K562 (cell line): ENCODE measurements around the gene BCL2L13. TPM values are rescaled to one million over a fixed set of nuclear protein-coding genes. Genes with fewer than 3 reads are reported as not detected.

Experiments
- ATAC-seq: fragments of 200-7000 bp; cut with Tn5 transposase; 3 replicates; pipeline ENCODE4 v1.9.1; 2020; ENCODE audit warnings: moderate library complexity
- BruUV-seq: library from RNA; stranded (reverse); fragments of 400-500 nt; replicated peaks from 2 replicates; lab custom pipeline; 2021; lab: Mats Ljungman, UMichigan
- CTCF ChIA-PET: fragments of 300-600 bp; formaldehyde crosslinking; extraction: SDS; loops from one replicate; lab custom pipeline; 2021; ENCODE audit warnings: low intra/inter-chr PET ratio; lab: Yijun Ruan, JAX
- POLR2A ChIA-PET: fragments of 300-600, 350-650 bp; sonication (Branson Sonifier 250); formaldehyde crosslinking; extraction: SDS; loops from one replicate; lab custom pipeline; 2021; ENCODE audit warnings: antibody characterized with exemption, inconsistent platforms; lab: Yijun Ruan, JAX
- DNase-seq, 4 experiments: peaks; one replicate each; pipeline versions ENCODE4 v3.0.0 to v3.0.0-alpha.2; 2011 to 2018; ENCODE audit warnings: low spot score in 3 of 4, mixed read lengths in 3 of 4; ENCODE audit errors: extremely low read depth in 1 of 4
- FAIRE-seq: peaks from 2 replicates; lab custom pipeline; 2011; peaks lifted over from hg19 to GRCh38; lab: Jason Lieb, UNC
- H2AFZ ChIP-seq: 2 replicates; pipeline ENCODE4 v1.6.0; 2011; ENCODE audit warnings: low read depth, low read length, control low read depth, inconsistent platforms
- H3K27ac ChIP-seq: fragments of 200-600 bp; 3 replicates; pipeline ENCODE4 v1.8.0; 2011; ENCODE audit warnings: low read depth, mild to moderate bottlenecking, control low read depth, inconsistent platforms, low read length, moderate library complexity, mixed read lengths; ENCODE audit errors: extremely low read depth
- H3K27me3 ChIP-seq, 2 experiments: fragments of 300-600 bp in 1 of 2; 2 replicates in 1 of 2; 3 replicates in 1 of 2; pipeline versions ENCODE4 v1.6.0 to v1.8.0; 2011; ENCODE audit warnings: inconsistent platforms in 2 of 2, low read length in 2 of 2, mild to moderate bottlenecking in 1 of 2, mixed read lengths in 1 of 2, moderate library complexity in 1 of 2; ENCODE audit not compliant: control insufficient read depth in 2 of 2, insufficient read depth in 2 of 2
- H3K36me3 ChIP-seq: fragments of 300-600 bp; 3 replicates; pipeline ENCODE4 v1.8.0; 2011; ENCODE audit warnings: mild to moderate bottlenecking, low read length, inconsistent platforms; ENCODE audit not compliant: control insufficient read depth, insufficient read depth
- H3K4me1 ChIP-seq, 2 experiments: fragments of 200-600 bp in 1 of 2; replicated peaks in 1 of 2; 2 replicates in 1 of 2; 3 replicates in 1 of 2; pipeline versions ENCODE4 v1.5.1 to v1.8.0; 2011; ENCODE audit warnings: inconsistent platforms in 2 of 2, low read length in 2 of 2, mild to moderate bottlenecking in 1 of 2, mixed read lengths in 1 of 2, moderate library complexity in 1 of 2; ENCODE audit not compliant: control insufficient read depth in 2 of 2, insufficient read depth in 2 of 2
- H3K4me2 ChIP-seq: 2 replicates; pipeline ENCODE4 v1.6.1; 2011; ENCODE audit warnings: low read length, control low read depth, inconsistent platforms, mixed read lengths; ENCODE audit not compliant: insufficient read depth
- H3K4me3 ChIP-seq: fragments of 200-600 bp; sonication (generic), shearing (Covaris generic); 2 replicates; pipeline ENCODE4 v1.5.1; 2016; ENCODE audit warnings: control low read depth, inconsistent platforms
- H3K79me2 ChIP-seq: fragments of 200-600 bp; 3 replicates; pipeline ENCODE4 v1.8.0; 2011; ENCODE audit warnings: low read length, inconsistent platforms; ENCODE audit not compliant: control insufficient read depth, insufficient read depth
- H3K9ac ChIP-seq, 2 experiments: 2 replicates each; pipeline versions ENCODE4 v1.6.0 to v1.6.1; 2011; ENCODE audit warnings: low read depth in 2 of 2, low read length in 2 of 2, control low read depth in 1 of 2, inconsistent platforms in 1 of 2, mild to moderate bottlenecking in 1 of 2, mixed read lengths in 1 of 2; ENCODE audit not compliant: insufficient read depth in 1 of 2
- H3K9me1 ChIP-seq: one replicate; pipeline ENCODE4 v1.6.0; 2011; ENCODE audit warnings: inconsistent platforms, mild to moderate bottlenecking, low read length, moderate library complexity; ENCODE audit not compliant: control insufficient read depth, insufficient read depth
- H3K9me3 ChIP-seq: replicated peaks from 2 replicates; pipeline ENCODE4 v1.5.1; 2011; ENCODE audit warnings: low read depth, low read length, inconsistent platforms; ENCODE audit not compliant: control insufficient read depth, insufficient read depth
- H4K20me1 ChIP-seq: replicated peaks from 2 replicates; pipeline ENCODE4 v1.6.1; 2011; ENCODE audit warnings: low read length, inconsistent platforms, mixed read lengths; ENCODE audit not compliant: control insufficient read depth, insufficient read depth
- DNMT1 ChIP-seq: fragments of 450-650 bp; IDR thresholded peaks from 2 replicates; pipeline ENCODE4 v1.6.1; 2016; ENCODE audit warnings: antibody characterized with exemption, mild to moderate bottlenecking
- ELF2 ChIP-seq: fragments of 250-450 bp; sonication (Bioruptor Pico); IDR thresholded peaks from 2 replicates; pipeline ENCODE4 v1.5.0; 2021; ENCODE audit warnings: mild to moderate bottlenecking
- ELF4 ChIP-seq: fragments of 450-650 bp; formaldehyde crosslinking; IDR thresholded peaks from 2 replicates; pipeline ENCODE4 v1.4.0; 2022; ENCODE audit warnings: missing genetic modification characterization
- ESRRA ChIP-seq: fragments of 450-650 bp; IDR thresholded peaks from 2 replicates; pipeline ENCODE4 v1.6.1; 2014; ENCODE audit warnings: low read depth, mild to moderate bottlenecking, moderate library complexity, borderline replicate concordance
- HDAC6 ChIP-seq: IDR thresholded peaks from 2 replicates; pipeline ENCODE4 v1.6.1; 2012; ENCODE audit warnings: low read depth, mild to moderate bottlenecking, control low read depth, inconsistent platforms, low read length, moderate library complexity
- PCBP2 ChIP-seq: fragments of 200-400 bp; formaldehyde crosslinking; IDR thresholded peaks from 2 replicates; pipeline ENCODE4 v1.6.1; 2018; ENCODE audit warnings: low read length, low read depth, mild to moderate bottlenecking, moderate library complexity; ENCODE audit not compliant: poor library complexity, severe bottlenecking
- WGBS: fragments of 100-300 bp; shearing (Covaris generic); methylation state at CpG from one replicate; pipeline ENCODE4 v1.1.6; 2016; ENCODE audit warnings: low coverage, mixed read lengths; ENCODE audit not compliant: insufficient coverage; ENCODE audit errors: missing lambda C conversion rate; 5-methylcytosine and 5-hydroxymethylcytosine counted together
- in situ Hi-C: fragments of 300-500 bp; cut with MboI; formaldehyde crosslinking; loops from 4 replicates; pipeline ENCODE4 v1.15.0; 2018; ENCODE audit warnings: inconsistent platforms, mixed read lengths
- intact Hi-C: fragments of 100-400 bp; cut with micrococcal nuclease; formaldehyde crosslinking; loops from 2 replicates; pipeline ENCODE4 v1.14.2; 2022
- polyA plus RNA-seq, 8 experiments: library from polyadenylated mRNA; depleted of rRNA in 4 of 8; stranded (reverse) in 5 of 8; unstranded in 3 of 8; fragments of >200 nt; fragmentation: Nextera tagmentation in 2 of 8; fragmentation: Illumina TruSeq in 1 of 8; extraction: Ambion mirVana in 2 of 8; extraction: Trizol in 1 of 8; gene quantifications; 2 replicates each; pipeline versions ENCODE4 v1.2.1 to v1.2.3, GENCODE V29; 2011 to 2014; ENCODE audit warnings: inconsistent platforms in 1 of 8, missing spikeins in 1 of 8
- total RNA-seq, 7 experiments: library from RNA; depleted of rRNA in 6 of 7; stranded (reverse); fragments of >200 nt in 6 of 7; fragmentation: Illumina TruSeq in 2 of 7; extraction: Trizol in 2 of 7; gene quantifications; 2 replicates each; pipeline versions ENCODE4 v1.2.1 to v1.2.3, GENCODE V29; 2011 to 2021; ENCODE audit warnings: low replicate concordance in 1 of 7
- TF ChIP-seq, protein P1 (sequence below): fragments of 250-450 bp; sonication (Bioruptor Pico); IDR thresholded peaks from 2 replicates; pipeline ENCODE4 v1.4.0; 2020; ENCODE audit warnings: mild to moderate bottlenecking, moderate library complexity
- TF ChIP-seq, protein P2 (sequence below): fragments of 150-350 bp; conservative IDR thresholded peaks from 2 replicates; pipeline ENCODE4 v1.6.1; 2014; ENCODE audit warnings: low read length
- TF ChIP-seq, protein P3 (sequence below): fragments of 250-450 bp; sonication (Bioruptor Pico); IDR thresholded peaks from 2 replicates; pipeline ENCODE4 v1.8.0; 2021; ENCODE audit warnings: moderate library complexity, mild to moderate bottlenecking, inconsistent platforms
- TF ChIP-seq, protein P4 (sequence below): fragments of 450-650 bp; IDR thresholded peaks from 2 replicates; pipeline ENCODE4 v1.6.1; 2017; ENCODE audit warnings: antibody characterized with exemption

BCL2L13 gene
- total and polyA plus RNA-seq, 9 of the 15 experiments (the other 6 are each of a cell fraction or from before 2014, with no cell fraction given), result 41.5 to 63.4 (median 56.5) TPM

DNA sequence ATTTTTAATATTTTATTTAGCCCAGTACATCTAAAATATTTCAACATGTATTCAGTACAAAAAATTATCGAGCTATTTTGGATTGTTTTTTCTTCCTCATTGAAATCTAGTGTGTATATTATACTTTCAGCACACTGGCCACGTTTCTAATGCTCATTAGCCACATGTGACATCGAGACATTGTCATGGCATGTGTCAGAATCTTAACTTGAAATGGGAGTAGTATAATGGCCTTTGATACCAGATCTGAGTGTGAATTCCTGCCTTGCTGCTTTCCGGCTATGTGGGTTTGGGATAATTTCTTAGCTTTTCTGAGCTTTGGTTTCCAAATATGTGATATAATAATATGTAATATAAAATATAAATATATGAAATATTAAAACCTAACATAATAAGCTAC, 54.3 kb downstream of the BCL2L13 start:
- no peaks in the 10 kb centered on the region for H4K20me1 ChIP-seq
- no peaks in the 10 kb centered on the region for H3K27me3 ChIP-seq
- no peaks in the 10 kb centered on the region for H3K9me3 ChIP-seq
- ChIA-PET CTCF (no interaction called here), POLR2A (interaction anchor here (0.6 to 1.2 kb wide), 4 partner anchors 18 to 104 kb away, joined by 3 to 4 read pairs (median 3); no protein-coding TSS in a partner anchor)
- intact Hi-C loops, result no loop called here
- no peak overlapping the region for H2AFZ ChIP-seq
- H3K4me1 ChIP-seq, result no peaks in the 10 kb centered on the region
- H3K4me2 ChIP-seq, result no peak overlapping the region
- H3K36me3 ChIP-seq, result peaks cover 53% of the 10 kb centered on the region
- in situ Hi-C loops, result no loop called here
- 0 out of 3 replicates have a peak, but pooled peaks cover 2% of the 10 kb centered on the region for H3K79me2 ChIP-seq
- H3K9me1 ChIP-seq, result no peaks in the 10 kb centered on the region
- BruUV-seq, result no TSS peak
- ATAC-seq, result no peak
- no peak for DNase-seq
- WGBS, result 79% methylated on average over 4 of the region's 4 CpGs
- no peak overlapping the region for H3K4me3 ChIP-seq
- no peak overlapping the region for H3K9ac ChIP-seq
- H3K27ac ChIP-seq, result no peak overlapping the region
- no peak for FAIRE-seq
- TF ChIP-seq, protein P1, sequence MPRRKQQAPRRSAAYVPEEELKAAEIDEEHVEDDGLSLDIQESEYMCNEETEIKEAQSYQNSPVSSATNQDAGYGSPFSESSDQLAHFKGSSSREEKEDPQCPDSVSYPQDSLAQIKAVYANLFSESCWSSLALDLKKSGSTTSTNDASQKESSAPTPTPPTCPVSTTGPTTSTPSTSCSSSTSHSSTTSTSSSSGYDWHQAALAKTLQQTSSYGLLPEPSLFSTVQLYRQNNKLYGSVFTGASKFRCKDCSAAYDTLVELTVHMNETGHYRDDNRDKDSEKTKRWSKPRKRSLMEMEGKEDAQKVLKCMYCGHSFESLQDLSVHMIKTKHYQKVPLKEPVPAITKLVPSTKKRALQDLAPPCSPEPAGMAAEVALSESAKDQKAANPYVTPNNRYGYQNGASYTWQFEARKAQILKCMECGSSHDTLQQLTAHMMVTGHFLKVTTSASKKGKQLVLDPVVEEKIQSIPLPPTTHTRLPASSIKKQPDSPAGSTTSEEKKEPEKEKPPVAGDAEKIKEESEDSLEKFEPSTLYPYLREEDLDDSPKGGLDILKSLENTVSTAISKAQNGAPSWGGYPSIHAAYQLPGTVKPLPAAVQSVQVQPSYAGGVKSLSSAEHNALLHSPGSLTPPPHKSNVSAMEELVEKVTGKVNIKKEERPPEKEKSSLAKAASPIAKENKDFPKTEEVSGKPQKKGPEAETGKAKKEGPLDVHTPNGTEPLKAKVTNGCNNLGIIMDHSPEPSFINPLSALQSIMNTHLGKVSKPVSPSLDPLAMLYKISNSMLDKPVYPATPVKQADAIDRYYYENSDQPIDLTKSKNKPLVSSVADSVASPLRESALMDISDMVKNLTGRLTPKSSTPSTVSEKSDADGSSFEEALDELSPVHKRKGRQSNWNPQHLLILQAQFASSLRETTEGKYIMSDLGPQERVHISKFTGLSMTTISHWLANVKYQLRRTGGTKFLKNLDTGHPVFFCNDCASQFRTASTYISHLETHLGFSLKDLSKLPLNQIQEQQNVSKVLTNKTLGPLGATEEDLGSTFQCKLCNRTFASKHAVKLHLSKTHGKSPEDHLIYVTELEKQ, result no peak
- TF ChIP-seq PCBP2 (no peak), ELF4 (CRISPR knock-in tag) (no peak), DNMT1 (no peak), ELF2 (CRISPR knock-in tag) (no peak), ESRRA (no peak), HDAC6 (no peak)
- TF ChIP-seq, protein P2, sequence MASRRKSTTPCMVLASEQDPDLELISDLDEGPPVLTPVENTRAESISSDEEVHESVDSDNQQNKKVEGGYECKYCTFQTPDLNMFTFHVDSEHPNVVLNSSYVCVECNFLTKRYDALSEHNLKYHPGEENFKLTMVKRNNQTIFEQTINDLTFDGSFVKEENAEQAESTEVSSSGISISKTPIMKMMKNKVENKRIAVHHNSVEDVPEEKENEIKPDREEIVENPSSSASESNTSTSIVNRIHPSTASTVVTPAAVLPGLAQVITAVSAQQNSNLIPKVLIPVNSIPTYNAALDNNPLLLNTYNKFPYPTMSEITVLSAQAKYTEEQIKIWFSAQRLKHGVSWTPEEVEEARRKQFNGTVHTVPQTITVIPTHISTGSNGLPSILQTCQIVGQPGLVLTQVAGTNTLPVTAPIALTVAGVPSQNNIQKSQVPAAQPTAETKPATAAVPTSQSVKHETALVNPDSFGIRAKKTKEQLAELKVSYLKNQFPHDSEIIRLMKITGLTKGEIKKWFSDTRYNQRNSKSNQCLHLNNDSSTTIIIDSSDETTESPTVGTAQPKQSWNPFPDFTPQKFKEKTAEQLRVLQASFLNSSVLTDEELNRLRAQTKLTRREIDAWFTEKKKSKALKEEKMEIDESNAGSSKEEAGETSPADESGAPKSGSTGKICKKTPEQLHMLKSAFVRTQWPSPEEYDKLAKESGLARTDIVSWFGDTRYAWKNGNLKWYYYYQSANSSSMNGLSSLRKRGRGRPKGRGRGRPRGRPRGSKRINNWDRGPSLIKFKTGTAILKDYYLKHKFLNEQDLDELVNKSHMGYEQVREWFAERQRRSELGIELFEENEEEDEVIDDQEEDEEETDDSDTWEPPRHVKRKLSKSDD, result no peak
- TF ChIP-seq, protein P3, sequence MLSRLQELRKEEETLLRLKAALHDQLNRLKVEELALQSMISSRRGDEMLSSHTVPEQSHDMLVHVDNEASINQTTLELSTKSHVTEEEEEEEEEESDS, result no peak
- TF ChIP-seq, protein P4, sequence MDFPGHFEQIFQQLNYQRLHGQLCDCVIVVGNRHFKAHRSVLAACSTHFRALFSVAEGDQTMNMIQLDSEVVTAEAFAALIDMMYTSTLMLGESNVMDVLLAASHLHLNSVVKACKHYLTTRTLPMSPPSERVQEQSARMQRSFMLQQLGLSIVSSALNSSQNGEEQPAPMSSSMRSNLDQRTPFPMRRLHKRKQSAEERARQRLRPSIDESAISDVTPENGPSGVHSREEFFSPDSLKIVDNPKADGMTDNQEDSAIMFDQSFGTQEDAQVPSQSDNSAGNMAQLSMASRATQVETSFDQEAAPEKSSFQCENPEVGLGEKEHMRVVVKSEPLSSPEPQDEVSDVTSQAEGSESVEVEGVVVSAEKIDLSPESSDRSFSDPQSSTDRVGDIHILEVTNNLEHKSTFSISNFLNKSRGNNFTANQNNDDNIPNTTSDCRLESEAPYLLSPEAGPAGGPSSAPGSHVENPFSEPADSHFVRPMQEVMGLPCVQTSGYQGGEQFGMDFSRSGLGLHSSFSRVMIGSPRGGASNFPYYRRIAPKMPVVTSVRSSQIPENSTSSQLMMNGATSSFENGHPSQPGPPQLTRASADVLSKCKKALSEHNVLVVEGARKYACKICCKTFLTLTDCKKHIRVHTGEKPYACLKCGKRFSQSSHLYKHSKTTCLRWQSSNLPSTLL, result no peak
